ENCODE measurements around the gene SPAG17.

The SPAG17 gene

GRCh38 chr1:118075116-118075515 lies 109.9 kb downstream of the SPAG17 start:
- DNase-seq (ENCODE audit: low read depth), result no peak

- DNase-seq (ENCODE audit: low read depth), result no peak
Observed at GRCh38 chr1:118073648-118074435, 111.2 kb downstream of the SPAG17 start.

- DNase-seq (ENCODE audit: low read depth), result no peak
Observed at GRCh38 chr1:118049981-118050380, 135.0 kb downstream of the SPAG17 start.

GRCh38 chr1:118047650-118048224 lies 137.3 kb downstream of the SPAG17 start:
- no peak for DNase-seq (ENCODE audit: low read depth)

GRCh38 chr1:118047006-118047649 lies 137.9 kb downstream of the SPAG17 start:
- DNase-seq (ENCODE audit: low read depth), result no peak

GRCh38 chr1:118043624-118044023 lies 141.4 kb downstream of the SPAG17 start:
- DNase-seq (ENCODE audit: low read depth), result no peak

- DNase-seq (ENCODE audit: low read depth), result no peak
Observed at GRCh38 chr1:118042501-118042900, 142.5 kb downstream of the SPAG17 start.

- DNase-seq (ENCODE audit: low read depth), result no peak
Observed at GRCh38 chr1:118039170-118039569, 145.9 kb downstream of the SPAG17 start.

- no peak for DNase-seq (ENCODE audit: low read depth)
Observed at GRCh38 chr1:118032883-118033282, 152.1 kb downstream of the SPAG17 start.

- DNase-seq (ENCODE audit: low read depth), result no peak
Observed at GRCh38 chr1:118028267-118028666, 156.8 kb downstream of the SPAG17 start.

GRCh38 chr1:118023199-118023598 lies 161.8 kb downstream of the SPAG17 start:
- no peak for DNase-seq (ENCODE audit: low read depth)

- no peak for DNase-seq (ENCODE audit: low read depth)
Observed at GRCh38 chr1:118021668-118022067, 163.4 kb downstream of the SPAG17 start.

GRCh38 chr1:118018060-118018459 lies 167.0 kb downstream of the SPAG17 start:
- DNase-seq (ENCODE audit: low read depth), result no peak

- DNase-seq (ENCODE audit: low read depth), result no peak
Observed at GRCh38 chr1:118013938-118014337, 171.1 kb downstream of the SPAG17 start.

GRCh38 chr1:118013336-118013735 lies 171.7 kb downstream of the SPAG17 start:
- no peak for DNase-seq (ENCODE audit: low read depth)

- no peak for DNase-seq (ENCODE audit: low read depth)
Observed at GRCh38 chr1:118012515-118013124, 172.4 kb downstream of the SPAG17 start.

GRCh38 chr1:118008011-118008410 lies 177.0 kb downstream of the SPAG17 start:
- no peak for DNase-seq (ENCODE audit: low read depth)

GRCh38 chr1:118007391-118007790 lies 177.6 kb downstream of the SPAG17 start:
- DNase-seq (ENCODE audit: low read depth), result no peak

- DNase-seq (ENCODE audit: low read depth), result no peak
Observed at GRCh38 chr1:118004312-118004711, 180.7 kb downstream of the SPAG17 start.

GRCh38 chr1:117985973-117986372 lies 199.1 kb downstream of the SPAG17 start:
- no peak for DNase-seq (ENCODE audit: low read depth)

- DNase-seq (ENCODE audit: low read depth), result no peak
Observed at GRCh38 chr1:117985239-117985638, 199.8 kb downstream of the SPAG17 start.

GRCh38 chr1:117981455-117982192 lies 203.4 kb downstream of the SPAG17 start:
- no peak for DNase-seq (ENCODE audit: low read depth)
